Middle frontal gyrus (tissue), 1 donor: ENCODE results near the gene RPL3.
"Not testable (repeated sequence)": the region's sequence is repeated elsewhere in the genome, so short reads cannot be mapped to it uniquely, and the experiment has no call there.

Experiments
- DNase-seq: peaks from one replicate; pipeline ENCODE4 v3.0.0-alpha.2; 2015; ENCODE audit warnings: low spot score; ENCODE audit errors: extremely low spot score

RPL3 gene

GRCh38 chr22:39352306-39352891, 33.0 kb upstream of the RPL3 start:
- no peak for DNase-seq

- no peak for DNase-seq
Observed at GRCh38 chr22:39351689-39352214, 32.3 kb upstream of the RPL3 start.

- DNase-seq: no peak
Observed at GRCh38 chr22:39350757-39351688, 31.6 kb upstream of the RPL3 start.

- no peak for DNase-seq
Observed at GRCh38 chr22:39349967-39350726, 30.7 kb upstream of the RPL3 start, which contains the start of gene SYNGR1. Gene SYNGR1 (plus strand): TSS chr22:39349991. CDS start chr22:39350011, 20 bp downstream.

GRCh38 chr22:39349506-39349966, 30.1 kb upstream of the RPL3 start:
- DNase-seq: no peak

- DNase-seq: no peak
Observed at GRCh38 chr22:39348909-39349505, 29.6 kb upstream of the RPL3 start.

- DNase-seq: no peak
Observed at GRCh38 chr22:39345231-39345630, 25.8 kb upstream of the RPL3 start.

- no peak for DNase-seq
Observed at GRCh38 chr22:39344046-39344390, 24.6 kb upstream of the RPL3 start.

- peak; percentile 52 for DNase-seq
Observed at GRCh38 chr22:39343259-39344045, 24.0 kb upstream of the RPL3 start.

GRCh38 chr22:39341179-39341578, 21.8 kb upstream of the RPL3 start:
- DNase-seq: no peak

GRCh38 chr22:39339775-39340174, 20.4 kb upstream of the RPL3 start:
- not testable (repeated sequence) for DNase-seq

- DNase-seq: no peak
Observed at GRCh38 chr22:39336411-39336810, 17.0 kb upstream of the RPL3 start.

- DNase-seq: no peak
Observed at GRCh38 chr22:39332441-39333064, 13.1 kb upstream of the RPL3 start.

- not testable (repeated sequence) for DNase-seq
Observed at GRCh38 chr22:39330553-39330952, 11.1 kb upstream of the RPL3 start.

GRCh38 chr22:39327995-39328754, 8.8 kb upstream of the RPL3 start:
- no peak for DNase-seq

GRCh38 chr22:39325392-39325932, 6.0 kb upstream of the RPL3 start:
- no peak for DNase-seq

- not testable (repeated sequence) for DNase-seq
Observed at GRCh38 chr22:39320616-39321029, 1.2 kb upstream of the RPL3 start.

GRCh38 chr22:39318507-39319283, 728 bp downstream of the RPL3 start:
- no peak for DNase-seq
